Omental fat pad (tissue), 4 donors: ENCODE results near the gene CDH1. TPM values are rescaled to one million over a fixed set of nuclear protein-coding genes. Genes with fewer than 3 reads are reported as not detected.

Experiments used
- ATAC-seq: fragments of 150-250 bp; one replicate; pipeline ENCODE4 v1.9.1; 2016; ENCODE audit warnings: mild to moderate bottlenecking, moderate library complexity; ENCODE audit not compliant: low FRiP score
- DNase-seq: peaks from one replicate; pipeline ENCODE4 v3.0.0-alpha.2; 2019; ENCODE audit warnings: low spot score
- CTCF ChIP-seq, 3 donors: fragments of 450-650 bp; IDR thresholded peaks; one replicate each; pipeline ENCODE4 v1.5.1; 2016 to 2017; ENCODE audit warnings: antibody characterized with exemption in 3 of 3, mild to moderate bottlenecking in 3 of 3, moderate library complexity in 2 of 3
- total RNA-seq, 4 donors: library from RNA; depleted of rRNA; stranded (reverse); fragments of >200 nt; gene quantifications; one replicate each; pipeline ENCODE4 v1.1.0, GENCODE V29; 2016

CDH1 gene
- total RNA-seq, 4 donors from 2014 or later, result 1.8 to 18.7 (median 3.4) TPM; not detected in 1

- ATAC-seq (peak; percentile 80), DNase-seq (no peak)
- TF ChIP-seq CTCF (IDR thresholded peaks at IDR 0.05), result no peak
These were observed 4.9 kb upstream of the CDH1 start for GRCh38 chr16:68732042-68732680.

- TF ChIP-seq CTCF (IDR thresholded peaks at IDR 0.05), result no peak
- no peak for ATAC-seq
These were observed 4.2 kb upstream of the CDH1 start for GRCh38 chr16:68732741-68733399.

GRCh38 chr16:68733570-68733969, 3.5 kb upstream of the CDH1 start:
- DNase-seq, result no peak
- ATAC-seq, result no peak
- TF ChIP-seq CTCF (IDR thresholded peaks at IDR 0.05), result no peak

More at GRCh38 chr16:68732741-68733399, 4.2 kb upstream of the CDH1 start:
- no peak for DNase-seq

- no peak for ATAC-seq
- no peak for TF ChIP-seq CTCF (IDR thresholded peaks at IDR 0.05)
- DNase-seq, result no peak
These were observed 2.3 kb upstream of the CDH1 start for GRCh38 chr16:68734782-68735181.

- no peak for TF ChIP-seq CTCF (IDR thresholded peaks at IDR 0.05)
- no peak for ATAC-seq
- DNase-seq, result no peak
These were observed 531 bp upstream of the CDH1 start for GRCh38 chr16:68736561-68736960.

- ATAC-seq (peak; percentile 25), DNase-seq (no peak)
These were observed 888 bp downstream of the CDH1 start for GRCh38 chr16:68737730-68738629.

More at GRCh38 chr16:68737730-68738629, 888 bp downstream of the CDH1 start:
- no peak for TF ChIP-seq CTCF (IDR thresholded peaks at IDR 0.05)
